PC-9 (cell line): Measurements from ENCODE around the gene HBS1L. TPM values are rescaled to one million over a fixed set of nuclear protein-coding genes. Genes with fewer than 3 reads are reported as not detected.

Experiments
- BruUV-seq: library from RNA; stranded (reverse); fragments of 400-500 nt; replicated peaks from 2 replicates; lab custom pipeline; 2021; lab: Mats Ljungman, UMichigan
- CTCF ChIA-PET: fragments of 300-600 bp; sonication (Branson Sonifier 250); formaldehyde crosslinking; loops from one replicate; lab custom pipeline; 2022; ENCODE audit warnings: antibody characterized with exemption; lab: Charles Lee
- POLR2A ChIA-PET: fragments of 300-600 bp; sonication (Branson Sonifier 250); formaldehyde crosslinking; loops from one replicate; lab custom pipeline; 2022; ENCODE audit warnings: antibody characterized with exemption; ENCODE audit not compliant: unreplicated experiment; lab: Charles Lee
- DNase-seq, 2 experiments: peaks; one replicate each; pipeline versions ENCODE4 v3.0.0 to v3.0.0-alpha.2; 2015 to 2022; ENCODE audit warnings: mixed read lengths in 1 of 2
- H2AFZ ChIP-seq: fragments of 200-600 bp; sonication (generic); 2 replicates; pipeline ENCODE4 v1.8.1; 2017; ENCODE audit warnings: antibody characterized with exemption
- H3F3A ChIP-seq: fragments of 200-600 bp; sonication (generic); 2 replicates; pipeline ENCODE4 v1.8.1; 2017; ENCODE audit warnings: antibody characterized with exemption, mild to moderate bottlenecking, low read depth; ENCODE audit not compliant: insufficient read depth
- H3K27ac ChIP-seq: fragments of 200-600 bp; sonication (generic); 2 replicates; pipeline ENCODE4 v1.6.1; 2016; ENCODE audit warnings: mixed run types
- H3K27me3 ChIP-seq: fragments of 200-600 bp; sonication (generic); 2 replicates; pipeline ENCODE4 v1.6.1; 2016; ENCODE audit warnings: low read depth, mixed run types; ENCODE audit not compliant: insufficient read depth
- H3K36me3 ChIP-seq: fragments of 200-600 bp; sonication (generic); 2 replicates; pipeline ENCODE4 v1.6.1; 2016; ENCODE audit warnings: low read depth, mixed run types
- H3K4me1 ChIP-seq: fragments of 200-600 bp; sonication (generic); replicated peaks from 2 replicates; pipeline ENCODE4 v1.6.1; 2016; ENCODE audit warnings: mixed run types; ENCODE audit not compliant: insufficient read depth
- H3K4me2 ChIP-seq: fragments of 200-600 bp; sonication (generic); 2 replicates; pipeline ENCODE4 v1.6.1; 2017; ENCODE audit warnings: mixed run types
- H3K4me3 ChIP-seq: fragments of 200-600 bp; sonication (generic); 2 replicates; pipeline ENCODE4 v1.6.1; 2016; ENCODE audit warnings: mixed run types
- H3K79me2 ChIP-seq: fragments of 200-600 bp; sonication (generic); 2 replicates; pipeline ENCODE4 v1.6.1; 2017; ENCODE audit warnings: low read depth, mixed run types
- H3K9me2 ChIP-seq: fragments of 200-600 bp; sonication (generic); 2 replicates; pipeline ENCODE4 v1.8.1; 2017; ENCODE audit warnings: mild to moderate bottlenecking; ENCODE audit not compliant: insufficient read depth
- H3K9me3 ChIP-seq: fragments of 200-600 bp; sonication (generic); 2 replicates; pipeline ENCODE4 v1.8.1; 2016; ENCODE audit warnings: low read depth; ENCODE audit not compliant: insufficient read depth
- H4K20me1 ChIP-seq: fragments of 200-600 bp; sonication (generic); 2 replicates; pipeline ENCODE4 v1.8.1; 2017; ENCODE audit not compliant: insufficient read depth
- EZH2 ChIP-seq: fragments of 200-600 bp; sonication (generic); IDR thresholded peaks from 2 replicates; pipeline ENCODE4 v1.8.0; 2017; ENCODE audit warnings: antibody characterized with exemption, low read depth
- intact Hi-C: fragments of 100-400 bp; cut with micrococcal nuclease; formaldehyde crosslinking; loops from one replicate; pipeline ENCODE4 v1.10.0; 2022; ENCODE audit not compliant: unreplicated experiment
- total RNA-seq: library from RNA; stranded (reverse); gene quantifications from 2 replicates; pipeline ENCODE4 v1.2.3, GENCODE V29; 2021
- TF ChIP-seq, protein P1 (sequence below): fragments of 200-600 bp; sonication (generic); conservative IDR thresholded peaks from 2 replicates; pipeline ENCODE4 v1.6.1; 2017; ENCODE audit warnings: mixed run types, antibody characterized with exemption, mild to moderate bottlenecking, moderate library complexity

HBS1L gene
- total RNA-seq, 1 experiment from 2014 or later: 84.4 TPM

- Histone ChIP-seq H3K27ac (no peak overlapping the region), H3K4me3 (no peak overlapping the region), H4K20me1 (peaks cover 22% of the 10 kb centered on the region), H3K27me3 (no peaks in the 10 kb centered on the region), H3K4me2 (no peak overlapping the region), H3K9me2 (no peaks in the 10 kb centered on the region; the same call in 1 of the 2 replicates), H2AFZ (no peak overlapping the region), H3K79me2 (0 out of 2 replicates have a peak, but pooled peaks cover 4% of the 10 kb centered on the region), H3K36me3 (peaks cover 3% of the 10 kb centered on the region; the same call in 1 of the 2 replicates), H3K9me3 (no peaks in the 10 kb centered on the region), H3K4me1 (no peaks in the 10 kb centered on the region), H3F3A (no peaks in the 10 kb centered on the region; the same call in 1 of the 2 replicates)
- intact Hi-C loops: loop anchor here (10.0 kb wide), 1 partner anchor 403 kb away; no protein-coding TSS in a partner anchor
- ChIA-PET POLR2A (interaction anchor here (0.6 kb wide), 1 partner anchor 378 kb away, joined by 6 read pairs; no protein-coding TSS in a partner anchor), CTCF (interaction anchor here (0.6 kb wide), 1 partner anchor 94 kb away, joined by 4 read pairs; no protein-coding TSS in a partner anchor)
- no TSS peak for BruUV-seq
- DNase-seq: no peak
- no peak for TF ChIP-seq EZH2
- TF ChIP-seq, protein P1, sequence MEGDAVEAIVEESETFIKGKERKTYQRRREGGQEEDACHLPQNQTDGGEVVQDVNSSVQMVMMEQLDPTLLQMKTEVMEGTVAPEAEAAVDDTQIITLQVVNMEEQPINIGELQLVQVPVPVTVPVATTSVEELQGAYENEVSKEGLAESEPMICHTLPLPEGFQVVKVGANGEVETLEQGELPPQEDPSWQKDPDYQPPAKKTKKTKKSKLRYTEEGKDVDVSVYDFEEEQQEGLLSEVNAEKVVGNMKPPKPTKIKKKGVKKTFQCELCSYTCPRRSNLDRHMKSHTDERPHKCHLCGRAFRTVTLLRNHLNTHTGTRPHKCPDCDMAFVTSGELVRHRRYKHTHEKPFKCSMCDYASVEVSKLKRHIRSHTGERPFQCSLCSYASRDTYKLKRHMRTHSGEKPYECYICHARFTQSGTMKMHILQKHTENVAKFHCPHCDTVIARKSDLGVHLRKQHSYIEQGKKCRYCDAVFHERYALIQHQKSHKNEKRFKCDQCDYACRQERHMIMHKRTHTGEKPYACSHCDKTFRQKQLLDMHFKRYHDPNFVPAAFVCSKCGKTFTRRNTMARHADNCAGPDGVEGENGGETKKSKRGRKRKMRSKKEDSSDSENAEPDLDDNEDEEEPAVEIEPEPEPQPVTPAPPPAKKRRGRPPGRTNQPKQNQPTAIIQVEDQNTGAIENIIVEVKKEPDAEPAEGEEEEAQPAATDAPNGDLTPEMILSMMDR: no peak
These were observed 33.1 kb downstream of the HBS1L start for GRCh38 chr6:135021310-135022049.

- Histone ChIP-seq H2AFZ (no peak overlapping the region), H3K27me3 (no peaks in the 10 kb centered on the region), H3K36me3 (peaks cover 3% of the 10 kb centered on the region; the same call in 1 of the 2 replicates), H3F3A (no peaks in the 10 kb centered on the region), H3K4me3 (no peak overlapping the region), H3K79me2 (0 out of 2 replicates have a peak, but pooled peaks cover 4% of the 10 kb centered on the region), H4K20me1 (peaks cover 19% of the 10 kb centered on the region), H3K27ac (no peak overlapping the region), H3K9me2 (no peaks in the 10 kb centered on the region; the same call in 1 of the 2 replicates), H3K4me1 (no peaks in the 10 kb centered on the region), H3K4me2 (no peak overlapping the region), H3K9me3 (no peaks in the 10 kb centered on the region)
- POLR2A ChIA-PET: no interaction called here
- intact Hi-C loops: no loop called here
- CTCF ChIA-PET: no interaction called here
- no peak for TF ChIP-seq EZH2
- TF ChIP-seq, protein P1: no peak
- no peak for DNase-seq
- no TSS peak for BruUV-seq
These were observed 35.7 kb downstream of the HBS1L start for GRCh38 chr6:135018941-135019340.

DNA sequence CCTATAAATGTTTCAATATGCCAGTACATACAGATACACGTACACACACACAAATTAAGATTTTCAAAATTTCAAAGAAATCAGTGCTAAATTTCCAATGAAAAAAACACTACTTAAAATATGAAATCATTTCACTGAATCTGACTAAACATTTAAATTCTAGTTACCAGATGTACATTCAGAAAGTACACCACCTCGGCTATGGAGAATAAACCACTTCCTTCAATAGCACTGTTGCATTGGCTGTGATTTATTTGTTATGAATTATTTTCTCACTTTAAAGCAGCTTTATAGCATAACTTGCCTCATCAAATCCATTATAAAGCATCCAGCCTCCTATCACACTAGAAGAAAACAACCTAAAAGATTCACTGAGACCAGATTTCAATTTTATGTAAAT lies 36.6 kb downstream of the HBS1L start:
- H3K4me2 ChIP-seq: no peak overlapping the region
- ChIA-PET CTCF (no interaction called here), POLR2A (no interaction called here)
- TF ChIP-seq EZH2: no peak
- TF ChIP-seq, protein P1: no peak
- H3K9me2 ChIP-seq: no peaks in the 10 kb centered on the region; the same call in 1 of the 2 replicates
- H3K36me3 ChIP-seq: peaks cover 3% of the 10 kb centered on the region; the same call in 1 of the 2 replicates
- H3K79me2 ChIP-seq: 0 out of 2 replicates have a peak, but pooled peaks cover 4% of the 10 kb centered on the region
- no peaks in the 10 kb centered on the region for H3K9me3 ChIP-seq
- no peaks in the 10 kb centered on the region for H3K27me3 ChIP-seq
- no peak overlapping the region for H2AFZ ChIP-seq
- H3K4me1 ChIP-seq: no peaks in the 10 kb centered on the region
- H3K27ac ChIP-seq: no peak overlapping the region
- no TSS peak for BruUV-seq
- intact Hi-C loops: no loop called here
- peaks cover 21% of the 10 kb centered on the region for H4K20me1 ChIP-seq
- no peak overlapping the region for H3K4me3 ChIP-seq
- no peaks in the 10 kb centered on the region for H3F3A ChIP-seq
- no peak for DNase-seq
